B cell (primary cell): Measurements from ENCODE around the gene VAC14. TPM values are rescaled to one million over a fixed set of nuclear protein-coding genes. Genes with fewer than 3 reads are reported as not detected.

Source experiments
- ATAC-seq: fragments of 200-7000 bp; cut with Tn5 transposase; one replicate; pipeline ENCODE4 v1.10.0; 2021; ENCODE audit warnings: low read depth, mild to moderate bottlenecking, moderate number of reproducible peaks, moderate library complexity
- CTCF ChIA-PET: fragments of 350-600 bp; sonication (Branson Sonifier 250); formaldehyde crosslinking; loops from one replicate; lab custom pipeline; 2021; ENCODE audit warnings: antibody characterized with exemption, inconsistent platforms; lab: Charles Lee
- POLR2A ChIA-PET: fragments of 350-600 bp; sonication (Branson Sonifier 250); formaldehyde crosslinking; loops from one replicate; lab custom pipeline; 2021; ENCODE audit warnings: antibody characterized with exemption; lab: Charles Lee
- DNase-seq: peaks from one replicate; pipeline ENCODE4 v3.0.0; 2013
- H2AFZ ChIP-seq: 2 replicates; pipeline ENCODE4 v1.6.1; 2012; ENCODE audit warnings: mild to moderate bottlenecking, low read depth, low read length; ENCODE audit not compliant: insufficient read depth, poor library complexity, severe bottlenecking
- H3K27ac ChIP-seq, 2 donors: 1 replicate in 1 of 2; 2 replicates in 1 of 2; pipeline ENCODE4 v1.5.1; 2012 to 2013; ENCODE audit warnings: low read length in 2 of 2, mild to moderate bottlenecking in 2 of 2, moderate library complexity in 1 of 2
- H3K27me3 ChIP-seq, 4 experiments: fragments of 200-600 bp in 1 of 4; sonication (generic) in 1 of 4; replicated peaks in 1 of 4; 1 replicate in 2 of 4; 2 replicates in 2 of 4; pipeline versions ENCODE4 v1.6.1 to v1.7.0; 2013 to 2016; ENCODE audit warnings: low read length in 3 of 4, mild to moderate bottlenecking in 2 of 4, mixed read lengths in 1 of 4, moderate library complexity in 1 of 4; ENCODE audit not compliant: insufficient read depth in 4 of 4, control insufficient read depth in 3 of 4; ENCODE audit errors: control extremely low read depth in 1 of 4
- H3K36me3 ChIP-seq, 2 experiments: replicated peaks in 1 of 2; 1 replicate in 1 of 2; 2 replicates in 1 of 2; pipeline versions ENCODE4 v1.6.1 to v1.7.1; 2013; ENCODE audit warnings: low read length in 1 of 2; ENCODE audit not compliant: insufficient read depth in 2 of 2, control insufficient read depth in 1 of 2; ENCODE audit errors: control extremely low read depth in 1 of 2, extremely low read depth in 1 of 2
- H3K4me1 ChIP-seq, 2 donors: fragments of 200-600 bp in 1 of 2; sonication (generic) in 1 of 2; 1 replicate in 1 of 2; 2 replicates in 1 of 2; pipeline versions ENCODE4 v1.5.1 to v1.6.1; 2013 to 2017; ENCODE audit warnings: low read length in 2 of 2; ENCODE audit not compliant: control insufficient read depth in 2 of 2, insufficient read depth in 2 of 2
- H3K4me2 ChIP-seq: replicated peaks from 2 replicates; pipeline ENCODE3; 2012; ENCODE audit warnings: mild to moderate bottlenecking, low read depth, low read length; ENCODE audit not compliant: poor library complexity, severe bottlenecking
- H3K4me3 ChIP-seq, 5 experiments: fragments of 200-600 bp in 1 of 5; sonication (generic) in 1 of 5; 1 replicate in 3 of 5; 2 replicates in 2 of 5; pipeline versions ENCODE4 v1.5.1 to v1.7.0; 2011 to 2016; ENCODE audit warnings: low read length in 4 of 5, mild to moderate bottlenecking in 4 of 5, low read depth in 2 of 5, control low read depth in 1 of 5, moderate library complexity in 1 of 5; ENCODE audit not compliant: insufficient read depth in 1 of 5; ENCODE audit errors: control extremely low read depth in 1 of 5, extremely low read depth in 1 of 5
- H3K79me2 ChIP-seq: fragments of 200-600 bp; sonication (generic); one replicate; pipeline ENCODE4 v1.6.0; 2016; ENCODE audit warnings: low read length; ENCODE audit not compliant: control insufficient read depth, insufficient read depth
- H3K9ac ChIP-seq: fragments of 200-600 bp; sonication (generic); 2 replicates; pipeline ENCODE4 v1.6.1; 2017; ENCODE audit warnings: mild to moderate bottlenecking, low read length, moderate library complexity
- H3K9me3 ChIP-seq, 3 donors: one replicate each; pipeline versions ENCODE4 v1.6.1 to v1.7.1; 2013; ENCODE audit warnings: low read length in 2 of 3; ENCODE audit not compliant: control insufficient read depth in 2 of 3, insufficient read depth in 1 of 3; ENCODE audit errors: control extremely low read depth in 1 of 3
- H4K20me1 ChIP-seq: 2 replicates; pipeline ENCODE4 v1.6.0; 2012; ENCODE audit warnings: mild to moderate bottlenecking, low read length; ENCODE audit not compliant: insufficient read depth, control insufficient read depth, poor library complexity, severe bottlenecking
- H3K27ac Mint-ChIP-seq: one replicate; pipeline ENCODE4 v1.8.0; 2021; ENCODE audit warnings: mixed read lengths
- H3K27me3 Mint-ChIP-seq: one replicate; pipeline ENCODE4 v1.8.0; 2021; ENCODE audit warnings: mixed read lengths
- H3K4me1 Mint-ChIP-seq: one replicate; pipeline ENCODE4 v1.8.0; 2021; ENCODE audit warnings: mixed read lengths
- H3K4me3 Mint-ChIP-seq: one replicate; pipeline ENCODE4 v1.8.0; 2021; ENCODE audit warnings: mixed read lengths
- H3K9me3 Mint-ChIP-seq: one replicate; pipeline ENCODE4 v1.8.0; 2022; ENCODE audit warnings: mixed read lengths; ENCODE audit not compliant: insufficient read depth
- EZH2 ChIP-seq: IDR thresholded peaks from 2 replicates; pipeline ENCODE4 v1.6.1; 2012; ENCODE audit warnings: borderline replicate concordance, low read depth, mild to moderate bottlenecking, moderate library complexity, low read length; ENCODE audit not compliant: insufficient read depth, poor library complexity, severe bottlenecking
- WGBS: methylation state at CpG from one replicate; pipeline ENCODE4 v1.1.5; 2013; ENCODE audit warnings: missing lambda C conversion rate; ENCODE audit not compliant: insufficient coverage; 5-methylcytosine and 5-hydroxymethylcytosine counted together
- intact Hi-C: fragments of 100-400 bp; cut with micrococcal nuclease; formaldehyde crosslinking; loops from one replicate; pipeline ENCODE4 v1.10.0; 2022
- polyA plus RNA-seq: library from polyadenylated mRNA; depleted of rRNA; stranded (reverse); fragments of >200 nt; gene quantifications from 2 replicates; pipeline ENCODE4 v1.2.3, GENCODE V29; 2012
- total RNA-seq, 2 donors: library from RNA; stranded (reverse); fragments of 120-200 nt in 1 of 2; gene quantifications; 1 replicate in 1 of 2; 2 replicates in 1 of 2; pipeline versions ENCODE4 v1.2.3 to v1.2.4, GENCODE V29; 2013 to 2022
- TF ChIP-seq, protein P1 (sequence below): fragments of 200-600 bp; IDR thresholded peaks from one replicate; pipeline ENCODE4 v1.8.0; 2022; ENCODE audit warnings: antibody characterized with exemption, mild to moderate bottlenecking

The VAC14 gene
- total and polyA plus RNA-seq, 2 donors (not counting 1 experiment from before 2014, with no cell fraction given), result 42.6 to 64.7 TPM

DNA sequence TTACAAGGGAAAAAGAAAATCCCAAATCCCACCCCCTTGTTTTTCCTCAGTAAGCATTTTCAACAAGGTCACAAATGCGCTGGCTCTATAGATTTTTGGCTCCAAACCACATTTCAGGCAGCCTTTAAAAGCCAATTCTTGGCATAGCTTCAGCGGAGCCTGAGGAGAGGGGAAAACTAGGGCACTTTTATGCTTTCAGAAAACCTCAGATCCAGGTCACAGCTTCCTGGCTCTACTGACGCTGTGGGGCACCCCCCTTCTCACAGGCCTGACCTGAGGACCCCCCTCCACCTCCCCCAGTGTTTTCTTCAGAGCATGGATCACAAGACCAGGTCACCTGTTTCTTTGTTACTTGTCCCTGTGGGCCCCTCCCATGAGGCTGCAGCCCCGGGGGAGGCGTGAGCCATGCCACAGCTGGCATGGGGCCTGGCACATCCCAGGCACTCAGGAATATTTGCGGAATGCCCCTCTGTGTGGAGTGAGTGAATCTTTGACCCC lies 85.0 kb downstream of the VAC14 start:
- Histone ChIP-seq H3K9me3 (peaks cover 0 to under 1% (median 0%) of the 10 kb centered on the region in 3 donors), H3K27me3 (no peaks in the 10 kb centered on the region), H2AFZ (no peak overlapping the region), H3K79me2 (no peaks in the 10 kb centered on the region), H4K20me1 (peaks cover 8% of the 10 kb centered on the region), H3K36me3 (peaks cover 0 to 23% of the 10 kb centered on the region in 2 experiments), H3K9ac (no peak overlapping the region), H3K27ac (no peak overlapping the region), H3K4me3 (no peak overlapping the region), H3K4me2 (no peak overlapping the region), H3K4me1 (no peaks in the 10 kb centered on the region)
- H3K27me3 Mint-ChIP-seq, result no peaks in the 10 kb centered on the region
- H3K4me3 Mint-ChIP-seq, result no peak overlapping the region
- no peak for DNase-seq
- ATAC-seq, result no peak
- WGBS, result 86% methylated on average over 4 of the region's 6 CpGs
- H3K9me3 Mint-ChIP-seq, result peaks cover 5% of the 10 kb centered on the region
- intact Hi-C loops, result no loop called here
- CTCF ChIA-PET, result no interaction called here
- TF ChIP-seq, protein P1, sequence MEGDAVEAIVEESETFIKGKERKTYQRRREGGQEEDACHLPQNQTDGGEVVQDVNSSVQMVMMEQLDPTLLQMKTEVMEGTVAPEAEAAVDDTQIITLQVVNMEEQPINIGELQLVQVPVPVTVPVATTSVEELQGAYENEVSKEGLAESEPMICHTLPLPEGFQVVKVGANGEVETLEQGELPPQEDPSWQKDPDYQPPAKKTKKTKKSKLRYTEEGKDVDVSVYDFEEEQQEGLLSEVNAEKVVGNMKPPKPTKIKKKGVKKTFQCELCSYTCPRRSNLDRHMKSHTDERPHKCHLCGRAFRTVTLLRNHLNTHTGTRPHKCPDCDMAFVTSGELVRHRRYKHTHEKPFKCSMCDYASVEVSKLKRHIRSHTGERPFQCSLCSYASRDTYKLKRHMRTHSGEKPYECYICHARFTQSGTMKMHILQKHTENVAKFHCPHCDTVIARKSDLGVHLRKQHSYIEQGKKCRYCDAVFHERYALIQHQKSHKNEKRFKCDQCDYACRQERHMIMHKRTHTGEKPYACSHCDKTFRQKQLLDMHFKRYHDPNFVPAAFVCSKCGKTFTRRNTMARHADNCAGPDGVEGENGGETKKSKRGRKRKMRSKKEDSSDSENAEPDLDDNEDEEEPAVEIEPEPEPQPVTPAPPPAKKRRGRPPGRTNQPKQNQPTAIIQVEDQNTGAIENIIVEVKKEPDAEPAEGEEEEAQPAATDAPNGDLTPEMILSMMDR, result no peak
- no peak for TF ChIP-seq EZH2
- no peaks in the 10 kb centered on the region for H3K4me1 Mint-ChIP-seq
- no peak overlapping the region for H3K27ac Mint-ChIP-seq
- POLR2A ChIA-PET, result no interaction called here

DNA sequence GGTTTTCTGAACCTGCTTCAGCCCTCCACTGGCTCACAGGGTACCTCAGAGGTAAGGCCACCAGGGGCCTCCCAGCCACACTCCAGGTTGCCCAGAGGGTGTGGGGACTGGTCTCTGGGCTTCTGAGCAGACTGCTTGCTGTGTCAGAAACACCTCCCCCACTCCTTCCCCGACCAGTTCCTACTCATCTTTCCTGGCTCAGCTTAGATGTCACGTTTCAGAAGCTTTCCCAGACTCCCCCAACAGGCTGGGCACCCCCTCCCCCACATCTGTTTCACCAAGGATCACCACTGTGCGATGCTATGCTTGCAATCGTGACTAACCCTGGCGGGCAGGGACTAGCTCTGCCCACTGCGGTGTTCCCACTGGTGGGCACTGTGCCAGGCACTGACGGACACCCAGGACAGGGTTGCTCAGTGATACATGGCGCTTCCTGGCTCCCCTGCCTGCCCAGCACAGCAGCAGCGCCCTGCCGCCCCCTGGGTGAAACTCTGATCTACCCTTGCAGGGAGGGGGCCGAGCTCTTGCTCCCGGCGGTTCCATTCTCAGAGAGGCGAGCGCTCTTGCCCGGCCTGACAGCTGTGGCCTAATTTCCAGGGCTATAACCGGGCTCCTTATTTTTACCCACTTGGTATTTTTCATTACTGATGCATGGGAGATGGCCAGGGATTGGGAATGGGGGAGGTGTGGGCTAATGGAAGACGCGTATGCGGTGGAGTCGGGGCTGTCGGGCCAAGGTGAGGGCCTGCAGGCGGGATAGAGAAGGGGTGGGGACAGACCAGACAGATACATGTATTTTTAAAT lies 85.7 kb downstream of the VAC14 start:
- intact Hi-C loops, result no loop called here
- H3K4me1 Mint-ChIP-seq, result no peaks in the 10 kb centered on the region
- H3K9me3 Mint-ChIP-seq, result peaks cover 4% of the 10 kb centered on the region
- ATAC-seq (no peak), DNase-seq (no peak)
- H3K79me2 ChIP-seq, result no peaks in the 10 kb centered on the region
- H3K9ac ChIP-seq, result no peak overlapping the region
- H3K27ac Mint-ChIP-seq, result no peak overlapping the region
- no peak overlapping the region for H3K4me2 ChIP-seq
- TF ChIP-seq, protein P1, result no peak
- no peak for TF ChIP-seq EZH2
- no peak overlapping the region for H3K4me3 ChIP-seq
- no peaks in the 10 kb centered on the region for H3K27me3 ChIP-seq
- ChIA-PET POLR2A (no interaction called here), CTCF (no interaction called here)
- H3K36me3 ChIP-seq, result peaks cover 0 to 25% of the 10 kb centered on the region in 2 experiments
- 90% methylated on average over 13 of the region's 23 CpGs for WGBS
- H3K27ac ChIP-seq, result no peak overlapping the region
- H3K4me1 ChIP-seq, result no peaks in the 10 kb centered on the region
- no peaks in the 10 kb centered on the region for H3K27me3 Mint-ChIP-seq
- no peak overlapping the region for H2AFZ ChIP-seq
- H3K4me3 Mint-ChIP-seq, result no peak overlapping the region
- peaks cover 0 to 3% (median 0%) of the 10 kb centered on the region in 3 donors for H3K9me3 ChIP-seq
- peaks cover 8% of the 10 kb centered on the region for H4K20me1 ChIP-seq
